Fibroblast of villous mesenchyme (primary cell): ENCODE results near the gene WNT7B. TPM values are rescaled to one million over a fixed set of nuclear protein-coding genes. Genes with fewer than 3 reads are reported as not detected.

ENCODE experiments used
- DNase-seq: peaks from one replicate; pipeline ENCODE4 v3.0.0-alpha.2; 2010; ENCODE audit warnings: low read depth
- H3K4me3 ChIP-seq: 2 replicates; pipeline ENCODE4 v1.5.1; 2011; ENCODE audit warnings: low read depth, mild to moderate bottlenecking, low read length
- CTCF ChIP-seq: IDR thresholded peaks from 2 replicates; pipeline ENCODE4 v1.5.1; 2012; ENCODE audit warnings: low read depth, mild to moderate bottlenecking, low read length; ENCODE audit not compliant: insufficient read depth
- total RNA-seq: library from RNA; depleted of rRNA; stranded (reverse); fragments of >200 nt; gene quantifications from 2 replicates; pipeline ENCODE4 v1.2.3, GENCODE V29; 2012

Gene WNT7B
- total RNA-seq, 1 donor = under 0.01 TPM

DNA sequence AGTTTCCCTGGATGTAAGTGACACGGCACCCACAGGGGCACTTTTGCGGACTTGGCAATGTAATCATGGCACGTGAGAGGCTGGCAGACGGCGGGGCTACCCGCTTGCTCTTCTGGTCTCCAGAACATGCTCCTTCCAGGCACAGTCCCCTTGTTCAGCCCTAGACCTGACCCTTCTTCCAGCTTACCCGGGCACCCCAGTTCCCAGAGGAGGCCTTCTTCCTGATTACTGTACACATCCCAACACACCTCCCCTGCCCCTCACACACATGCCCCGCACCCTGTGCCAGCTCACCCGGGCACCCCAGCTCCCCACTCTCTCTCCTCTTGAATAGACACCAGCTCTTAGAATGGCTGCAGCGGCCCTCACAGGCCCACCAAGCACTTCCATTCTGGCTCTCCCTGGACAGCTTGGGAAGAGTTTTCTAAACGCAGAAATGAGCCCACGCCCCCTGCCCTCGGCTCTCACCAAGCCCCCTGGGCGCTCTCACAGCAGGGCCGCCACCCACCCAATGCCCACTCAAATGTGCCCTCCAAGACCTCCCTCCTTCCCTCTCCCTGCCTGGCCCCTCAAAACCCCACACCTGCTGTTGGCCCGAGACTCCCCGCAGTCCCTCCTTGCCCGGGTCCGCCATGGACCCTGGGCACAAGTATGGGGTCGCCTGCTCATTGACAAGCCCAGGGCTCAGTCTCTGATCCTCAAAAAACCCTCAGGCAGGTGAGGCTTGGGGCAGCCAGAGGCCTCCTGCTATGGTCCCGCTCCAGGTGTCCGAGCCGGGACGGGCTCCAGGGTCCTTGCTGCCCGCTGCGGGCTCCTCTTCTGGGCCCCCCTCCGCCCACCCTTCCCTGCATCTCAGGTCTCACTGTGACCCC lies 88.5 kb downstream of the WNT7B start:
- DNase-seq = no peak
- no peak for TF ChIP-seq CTCF
- no peak overlapping the region for H3K4me3 ChIP-seq

DNA sequence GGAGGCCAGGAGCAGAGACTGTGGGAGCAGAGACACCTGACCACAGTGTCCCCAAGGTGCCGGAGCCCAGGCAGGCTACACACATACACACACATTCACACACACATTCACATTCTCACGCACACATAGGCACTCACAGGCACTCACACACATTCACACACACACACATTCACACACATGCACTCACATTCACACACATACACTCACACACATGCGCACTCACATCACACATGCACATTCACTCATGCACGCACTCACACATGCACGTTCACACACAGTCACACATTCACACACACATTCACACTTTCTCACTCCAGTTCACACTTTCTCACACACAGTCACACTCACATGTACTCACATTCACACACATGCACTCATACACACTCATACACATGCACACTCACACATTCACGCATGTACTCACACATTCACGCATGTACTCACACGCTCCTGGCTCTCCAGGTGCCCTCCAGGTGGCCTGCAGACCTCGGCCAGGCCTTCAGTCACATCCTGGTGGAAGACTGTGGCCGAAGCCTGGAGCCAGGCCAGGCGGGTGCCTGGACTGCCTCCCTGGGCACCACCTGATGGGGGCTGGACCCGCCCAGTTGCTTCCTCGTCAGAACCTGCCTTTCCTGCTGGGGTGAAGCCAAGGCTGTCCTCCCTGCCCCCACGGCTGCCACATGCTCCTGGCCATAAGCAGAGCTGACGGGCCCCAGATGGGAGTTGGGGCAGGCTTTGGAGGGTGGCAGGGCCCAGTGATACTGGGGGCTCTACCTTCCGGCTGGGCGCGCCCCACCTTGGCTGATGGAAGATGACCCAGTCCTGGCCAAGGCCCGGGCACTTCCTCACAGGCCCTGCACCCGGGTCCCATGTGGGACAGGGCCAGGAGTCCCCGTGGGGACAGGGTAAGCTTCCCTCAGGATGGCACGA lies 89.5 kb downstream of the WNT7B start:
- H3K4me3 ChIP-seq = no peak overlapping the region
- DNase-seq = no peak
- no peak for TF ChIP-seq CTCF

- DNase-seq = no peak
- no peak overlapping the region for H3K4me3 ChIP-seq
- TF ChIP-seq CTCF = no peak
Observed at GRCh38 chr22:45886540-45886939, 90.4 kb downstream of the WNT7B start.

- TF ChIP-seq CTCF = no peak
- no peak overlapping the region for H3K4me3 ChIP-seq
- no peak for DNase-seq
Observed at GRCh38 chr22:45885941-45886395, 91.0 kb downstream of the WNT7B start.

- no peak for DNase-seq
- H3K4me3 ChIP-seq = no peak overlapping the region
- no peak for TF ChIP-seq CTCF
Observed at GRCh38 chr22:45885171-45885840, 91.7 kb downstream of the WNT7B start.
